ENCODE data around the gene OSBPL5. TPM values are rescaled to one million over a fixed set of nuclear protein-coding genes. Genes with fewer than 3 reads are reported as not detected.

OSBPL5 gene
- total RNA-seq, 1 experiment from 2014 or later, result 16.1 TPM

DNA sequence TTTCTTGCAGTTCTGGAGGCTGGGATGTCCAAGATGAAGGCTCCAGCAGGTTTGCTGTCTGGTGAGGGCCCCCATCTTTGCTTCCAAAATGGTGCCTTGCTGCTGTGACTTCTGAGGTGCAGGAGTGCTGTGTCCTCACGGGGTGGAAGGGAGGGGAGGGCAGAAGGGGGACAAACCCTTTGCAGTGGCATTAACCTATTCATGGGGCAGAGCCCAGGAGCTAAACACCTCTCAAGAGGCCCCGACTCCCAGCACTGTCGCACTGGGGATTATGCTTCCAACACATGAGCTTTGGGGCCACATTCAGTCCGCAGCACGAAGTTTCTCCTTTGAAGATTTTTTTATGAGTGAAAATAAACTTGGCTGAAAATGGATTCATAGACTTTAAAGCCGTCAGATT lies 25.5 kb upstream of the OSBPL5 start:
- no peak overlapping the region for H3K4me2 ChIP-seq (ENCODE audit: insufficient read depth, insufficient read length, low read length)
- no peak overlapping the region for H2BK20ac ChIP-seq (ENCODE audit: low read depth, low read length, poor library complexity, severe bottlenecking)
- no peaks in the 10 kb centered on the region for H3K79me1 ChIP-seq (ENCODE audit: insufficient read depth, low read depth, low read length, poor library complexity, severe bottlenecking)
- Mint-ChIP-seq H3K36me3 (ENCODE audit: insufficient read depth in 1 of 3, low read depth in 3 of 3) (no peaks in the 10 kb centered on the region; a peak in 1 of 7 replicates), H3K4me3 (no peak overlapping the region), H3K4me1 (peaks cover 43 to 58% of the 10 kb centered on the region in 2 experiments), H3K27ac (no peak overlapping the region), H3K27me3 (ENCODE audit: low read depth) (peaks cover 12% of the 10 kb centered on the region), H3K9me3 (peaks cover 0 to 3% of the 10 kb centered on the region in 2 experiments; a peak in 2 of 5 replicates)
- H3K27me3 ChIP-seq (ENCODE audit: insufficient read depth, low read length), result no peaks in the 10 kb centered on the region
- H3K79me2 ChIP-seq (ENCODE audit: insufficient read depth, low read length), result no peaks in the 10 kb centered on the region
- no peak overlapping the region for H3T11ph ChIP-seq (ENCODE audit: low read length)
- TF ChIP-seq, protein P1, sequence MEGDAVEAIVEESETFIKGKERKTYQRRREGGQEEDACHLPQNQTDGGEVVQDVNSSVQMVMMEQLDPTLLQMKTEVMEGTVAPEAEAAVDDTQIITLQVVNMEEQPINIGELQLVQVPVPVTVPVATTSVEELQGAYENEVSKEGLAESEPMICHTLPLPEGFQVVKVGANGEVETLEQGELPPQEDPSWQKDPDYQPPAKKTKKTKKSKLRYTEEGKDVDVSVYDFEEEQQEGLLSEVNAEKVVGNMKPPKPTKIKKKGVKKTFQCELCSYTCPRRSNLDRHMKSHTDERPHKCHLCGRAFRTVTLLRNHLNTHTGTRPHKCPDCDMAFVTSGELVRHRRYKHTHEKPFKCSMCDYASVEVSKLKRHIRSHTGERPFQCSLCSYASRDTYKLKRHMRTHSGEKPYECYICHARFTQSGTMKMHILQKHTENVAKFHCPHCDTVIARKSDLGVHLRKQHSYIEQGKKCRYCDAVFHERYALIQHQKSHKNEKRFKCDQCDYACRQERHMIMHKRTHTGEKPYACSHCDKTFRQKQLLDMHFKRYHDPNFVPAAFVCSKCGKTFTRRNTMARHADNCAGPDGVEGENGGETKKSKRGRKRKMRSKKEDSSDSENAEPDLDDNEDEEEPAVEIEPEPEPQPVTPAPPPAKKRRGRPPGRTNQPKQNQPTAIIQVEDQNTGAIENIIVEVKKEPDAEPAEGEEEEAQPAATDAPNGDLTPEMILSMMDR (conservative IDR thresholded peaks at IDR 0.05), result no peak
- no peaks in the 10 kb centered on the region for H3K23me2 ChIP-seq (ENCODE audit: insufficient read length, low read depth, low read length, poor library complexity, severe bottlenecking)
- no peaks in the 10 kb centered on the region for H4K20me1 ChIP-seq (ENCODE audit: control insufficient read depth, insufficient read depth, insufficient read length)
- no CpG with 5 or more reads among the region's 6 CpGs for WGBS (ENCODE audit: extremely low coverage, insufficient read length, low lambda C conversion rate)
- H2BK12ac ChIP-seq (ENCODE audit: insufficient read length, low read depth, low read length), result no peak overlapping the region
- peaks cover 6% of the 10 kb centered on the region; the same call in 1 of the 2 replicates for H3K4me1 ChIP-seq (ENCODE audit: insufficient read depth, low read length)
- no peak overlapping the region for H3K9ac ChIP-seq (ENCODE audit: extremely low read depth, insufficient read length, low read length)
- H4K91ac ChIP-seq (ENCODE audit: insufficient read length, low read depth, low read length), result no peak overlapping the region
- no peak overlapping the region for H3K18ac ChIP-seq (ENCODE audit: insufficient read length, low read depth, low read length)
- no peak overlapping the region for H3K56ac ChIP-seq (ENCODE audit: insufficient read length, low read depth, low read length)
- H2AFZ ChIP-seq (ENCODE audit: low read length), result no peak overlapping the region
- H3K4ac ChIP-seq (ENCODE audit: low read depth, low read length), result no peak overlapping the region
- H2BK15ac ChIP-seq (ENCODE audit: low read depth, low read length), result no peak overlapping the region
- no peak overlapping the region for H4K8ac ChIP-seq (replicated peaks; ENCODE audit: insufficient read length, low read depth, low read length)
- H3K14ac ChIP-seq (ENCODE audit: insufficient read depth, low read length), result no peak overlapping the region
- no peak overlapping the region for H3K27ac ChIP-seq (ENCODE audit: insufficient read length, low read depth, low read length)
- no peak overlapping the region for H2AK5ac ChIP-seq (ENCODE audit: insufficient read length, low read length)
- no peak overlapping the region for H2BK5ac ChIP-seq (ENCODE audit: insufficient read length, low read length)
- H3K23ac ChIP-seq (ENCODE audit: insufficient read length, low read depth, low read length), result no peak overlapping the region
- H2BK120ac ChIP-seq (ENCODE audit: low read depth, low read length, poor library complexity, severe bottlenecking), result no peak overlapping the region
- no peaks in the 10 kb centered on the region for H3K9me3 ChIP-seq (ENCODE audit: control insufficient read depth, low read depth, low read length)
- H4K5ac ChIP-seq (ENCODE audit: insufficient read length, low read depth, low read length), result no peak overlapping the region
- no peak for DNase-seq
